Stimulated activated CD8-positive, alpha-beta memory T cell treated with anti-CD3 and anti-CD28 coated beads, Interleukin-4, amount 100 ng/mL, for 48 hours (primary cell): ENCODE measurements around the gene HNF4A.
"Not testable (repeated sequence)": the region's sequence is repeated elsewhere in the genome, so short reads cannot be mapped to it uniquely, and the experiment has no call there.

Source experiments
- DNase-seq: peaks from one replicate; pipeline ENCODE4 v3.0.0-alpha.2; 2020

HNF4A gene

DNA sequence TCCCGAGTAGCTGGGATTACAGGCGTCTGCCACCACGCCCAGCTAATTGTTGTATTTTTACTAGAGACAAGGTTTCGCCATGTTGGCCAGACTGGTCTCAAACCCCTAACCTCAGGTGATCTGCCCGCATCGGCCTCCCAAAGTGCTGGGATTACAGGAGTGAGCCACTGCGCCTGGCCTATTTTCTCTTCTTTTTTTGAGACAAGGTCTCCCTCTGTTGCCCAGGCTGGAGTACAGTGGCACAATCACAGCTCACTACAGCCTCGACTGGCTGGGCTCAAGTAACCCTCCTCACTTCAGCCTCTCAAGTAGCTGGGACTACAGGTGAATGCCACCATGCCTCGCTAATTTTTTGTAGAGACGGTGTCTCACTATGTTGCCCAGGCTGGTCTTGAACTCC is 9.6 kb upstream of the HNF4A start:
- DNase-seq: not testable (repeated sequence)

DNA sequence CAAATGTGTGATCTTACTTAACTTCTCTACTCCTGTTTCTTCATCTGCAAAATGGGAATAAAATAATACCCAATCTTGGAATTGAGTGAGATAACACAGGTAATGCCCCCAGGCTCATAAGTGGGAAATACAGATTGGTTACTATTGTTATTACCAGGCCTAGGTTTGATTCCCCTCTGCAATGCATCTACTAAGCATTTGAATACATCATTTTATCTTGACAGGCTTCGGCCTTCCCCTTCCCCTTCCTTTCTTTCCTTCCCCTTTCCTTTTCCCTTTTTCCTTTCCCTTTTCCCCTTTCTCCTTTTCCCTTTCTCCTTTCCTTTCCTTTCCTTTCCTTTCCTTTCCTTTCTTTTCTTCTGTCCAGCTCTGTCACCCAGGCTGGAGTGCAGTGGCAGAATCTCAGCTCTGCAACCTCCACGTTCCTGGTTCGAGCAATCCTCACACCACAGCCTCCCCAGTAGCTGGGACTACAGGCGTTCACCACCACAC is 7.3 kb upstream of the HNF4A start:
- no peak for DNase-seq

DNA sequence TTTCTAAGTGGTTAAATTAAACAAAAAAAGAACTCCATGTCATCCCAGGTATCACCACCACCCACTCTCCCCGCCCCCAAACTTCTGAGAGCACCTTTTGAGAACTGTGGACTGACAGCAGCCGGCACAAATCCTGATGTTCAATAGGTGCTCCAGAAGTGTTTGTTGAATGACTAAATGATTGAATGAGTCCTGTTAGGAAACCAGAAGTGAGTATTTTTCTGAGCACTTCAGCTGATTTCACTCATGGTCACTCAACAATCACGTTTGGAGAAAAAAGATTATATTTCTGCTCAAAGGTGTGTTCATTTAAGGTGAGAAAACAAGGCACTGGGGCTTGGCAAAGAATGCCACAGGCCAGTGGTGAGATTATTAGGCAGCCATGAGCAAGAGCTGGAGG is 6.2 kb upstream of the HNF4A start:
- no peak for DNase-seq

DNA sequence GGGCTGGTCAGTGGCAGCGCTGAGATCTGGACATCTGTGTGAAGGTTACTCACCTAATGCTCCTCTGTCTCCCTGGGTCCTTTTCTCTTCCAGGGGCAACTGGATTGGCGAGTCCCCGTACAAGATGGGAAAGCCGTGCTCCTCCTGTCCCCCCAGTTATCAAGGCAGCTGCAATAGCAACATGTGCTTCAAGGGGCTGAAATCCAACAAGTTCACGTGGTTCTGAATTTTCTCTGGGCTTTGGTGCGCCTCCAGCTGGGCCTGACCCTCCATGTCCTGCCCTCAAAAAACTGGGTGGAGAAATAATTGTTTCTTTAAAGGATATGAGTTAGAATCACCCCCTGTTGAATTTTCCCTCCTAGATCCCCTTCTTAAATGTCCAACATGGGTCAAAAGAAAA is 4.9 kb upstream of the HNF4A start:
- no peak for DNase-seq

DNA sequence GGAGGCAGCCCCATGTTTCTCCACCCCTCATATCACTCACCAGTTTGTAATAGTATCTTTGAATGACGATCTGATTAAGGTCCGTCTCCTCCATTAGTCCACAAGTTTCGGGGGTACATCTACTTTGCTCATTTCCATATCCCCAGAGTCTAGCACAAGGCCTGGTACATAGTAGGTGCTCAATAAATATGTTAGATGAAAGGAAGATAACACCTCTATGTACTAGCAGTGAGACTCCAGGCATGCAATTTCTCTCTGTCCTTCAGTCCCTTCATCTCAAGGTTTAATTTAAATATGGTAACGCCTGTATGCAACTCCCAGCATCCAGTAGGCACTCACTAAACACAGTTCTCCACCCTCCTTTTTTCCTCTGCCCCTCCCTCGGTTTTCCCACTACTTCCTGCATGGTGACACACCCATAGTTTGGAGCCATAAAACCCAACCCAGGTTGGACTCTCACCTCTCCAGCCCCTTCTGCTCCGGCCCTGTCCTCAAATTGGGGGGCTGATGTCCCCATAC is 461 bp upstream of the HNF4A start:
- DNase-seq: no peak

DNA sequence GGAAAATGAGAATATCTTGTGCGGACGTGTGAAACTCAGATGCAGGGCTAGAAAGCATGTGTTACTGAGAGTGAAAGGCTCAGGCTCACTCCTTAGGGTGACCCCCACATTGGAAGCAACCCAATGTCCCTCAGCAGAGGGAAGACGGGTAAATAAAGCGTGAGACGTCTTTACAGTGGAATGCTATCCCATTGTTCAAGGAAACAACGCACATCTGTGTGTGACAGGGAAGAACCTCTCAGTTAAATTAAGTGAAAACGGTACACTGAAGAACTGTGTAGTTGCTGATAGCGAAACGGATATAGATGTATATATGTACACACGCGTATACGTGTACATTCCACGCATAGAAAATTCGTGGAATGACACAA is 839 bp downstream of the HNF4A start:
- DNase-seq: no peak

DNA sequence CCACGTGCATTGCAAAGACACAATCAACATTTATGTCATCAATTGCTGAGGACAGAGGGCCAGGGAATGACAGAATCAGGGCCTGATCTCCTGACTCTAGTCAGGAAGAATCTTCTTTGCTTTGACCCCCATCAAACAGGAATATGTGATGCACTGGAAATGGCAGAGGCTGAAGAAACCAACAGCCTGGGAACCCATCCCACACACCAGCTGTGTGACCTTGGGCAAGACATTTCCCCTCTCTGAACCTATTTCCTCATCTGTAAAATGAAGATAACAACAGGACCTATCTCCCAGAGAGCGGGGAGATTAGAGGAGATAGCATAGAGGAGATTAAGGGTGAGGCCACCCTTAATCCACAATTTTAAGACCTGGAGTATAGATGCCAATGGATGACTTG is 1.5 kb downstream of the HNF4A start:
- no peak for DNase-seq

DNA sequence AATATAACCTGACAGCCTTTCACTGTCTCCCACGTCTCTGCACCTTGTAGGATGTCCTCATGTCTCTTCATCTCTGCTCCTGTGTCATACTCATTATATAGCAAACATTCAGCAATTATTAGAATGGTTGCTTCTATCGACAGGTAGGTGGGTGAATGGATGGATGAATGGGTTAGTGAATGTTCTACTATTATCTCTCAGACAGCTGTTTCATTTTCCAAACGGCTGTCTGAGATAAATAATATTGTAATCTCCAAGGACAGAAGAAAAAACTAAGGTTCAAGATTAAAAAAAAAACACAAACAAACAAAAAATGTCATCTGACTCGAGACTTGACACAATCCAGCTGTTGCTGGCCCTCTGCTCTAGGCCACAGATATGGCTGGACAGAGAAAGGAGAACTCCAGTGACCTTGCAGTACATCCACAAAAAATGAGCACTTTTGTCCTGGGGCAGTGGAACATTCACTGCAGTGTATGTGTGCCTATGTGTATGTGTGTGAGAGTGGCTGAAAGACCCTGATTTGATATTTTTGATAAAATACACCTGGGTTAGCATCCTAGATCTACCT is 2.1 kb downstream of the HNF4A start:
- DNase-seq: no peak

DNA sequence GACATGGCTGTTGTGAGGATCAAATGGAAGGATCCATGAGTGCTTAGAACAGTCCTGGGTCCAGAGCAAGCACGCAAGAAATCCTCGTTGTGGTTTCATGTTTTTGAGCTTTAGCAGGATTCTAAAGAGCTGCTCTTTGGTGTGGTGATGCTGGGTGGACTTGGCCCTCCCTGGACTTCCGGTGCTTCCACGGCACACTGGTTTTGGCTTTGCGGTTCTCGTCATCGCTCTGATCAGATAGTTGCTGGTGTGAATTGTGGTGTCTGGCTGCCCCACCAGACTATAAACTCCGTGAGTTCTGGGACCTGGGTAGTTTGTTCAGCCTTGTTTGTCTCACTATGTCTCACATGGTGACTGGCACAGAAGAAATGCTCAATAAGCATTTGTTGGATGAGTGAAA is 3.3 kb downstream of the HNF4A start:
- no peak for DNase-seq

DNA sequence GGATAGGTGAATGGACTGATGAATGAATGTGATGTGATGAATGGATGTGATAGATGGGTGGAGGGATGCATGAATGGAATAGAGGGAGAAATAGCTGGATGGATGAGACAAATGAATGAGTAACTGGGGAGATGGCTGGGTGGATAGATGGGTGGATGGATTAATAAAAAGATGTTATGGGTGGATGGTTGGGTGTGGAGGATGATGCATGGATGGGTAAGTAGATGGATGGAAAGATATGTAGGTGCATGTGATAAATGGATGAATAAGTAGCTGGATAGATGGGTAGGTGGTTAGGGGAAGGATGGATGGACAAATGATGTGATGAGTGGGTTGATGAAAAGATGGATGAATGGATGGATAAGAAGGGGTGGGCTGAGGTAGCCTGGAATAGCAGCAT is 4.7 kb downstream of the HNF4A start:
- no peak for DNase-seq

DNA sequence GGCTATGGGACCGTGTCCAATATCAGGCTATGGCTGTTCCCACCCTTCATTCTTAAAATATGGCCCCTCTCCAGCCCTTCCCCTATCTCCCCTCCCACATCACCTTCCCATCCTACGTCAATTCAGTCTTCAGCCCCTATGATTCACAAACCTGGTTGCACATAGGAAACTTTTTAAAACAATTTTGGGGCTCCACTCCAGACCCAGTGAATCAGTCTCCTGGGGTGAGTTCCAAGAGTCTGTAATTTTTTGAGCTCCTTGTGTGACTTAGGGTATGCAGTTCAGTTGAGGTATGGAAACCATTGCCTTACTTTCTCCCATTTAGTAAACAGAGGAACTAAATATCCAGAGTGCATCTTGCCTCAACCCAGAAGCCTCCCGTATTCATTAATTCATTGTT is 5.5 kb downstream of the HNF4A start:
- no peak for DNase-seq

DNA sequence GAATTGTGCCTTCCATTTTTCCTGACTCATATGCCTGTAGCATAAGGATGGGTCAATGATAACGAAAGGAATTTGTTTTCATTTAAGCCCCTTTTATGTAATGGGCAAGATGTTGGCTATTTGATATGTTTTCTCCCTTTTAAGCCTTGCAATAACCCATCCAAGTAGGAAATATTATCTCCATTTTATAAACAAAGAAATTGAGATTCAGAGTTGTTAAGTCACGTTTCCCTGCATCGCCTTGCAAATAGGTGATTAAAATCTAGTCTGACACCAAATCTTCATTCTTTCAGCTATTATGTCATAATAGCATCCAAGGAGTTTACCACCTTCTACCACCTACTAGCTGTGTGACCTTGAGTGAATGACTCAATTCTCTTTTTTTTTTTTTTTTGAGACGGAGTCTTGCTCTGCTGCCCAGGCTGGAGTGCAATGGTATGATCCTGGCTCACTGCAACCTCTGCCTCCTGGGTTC is 7.0 kb downstream of the HNF4A start:
- DNase-seq: no peak

DNA sequence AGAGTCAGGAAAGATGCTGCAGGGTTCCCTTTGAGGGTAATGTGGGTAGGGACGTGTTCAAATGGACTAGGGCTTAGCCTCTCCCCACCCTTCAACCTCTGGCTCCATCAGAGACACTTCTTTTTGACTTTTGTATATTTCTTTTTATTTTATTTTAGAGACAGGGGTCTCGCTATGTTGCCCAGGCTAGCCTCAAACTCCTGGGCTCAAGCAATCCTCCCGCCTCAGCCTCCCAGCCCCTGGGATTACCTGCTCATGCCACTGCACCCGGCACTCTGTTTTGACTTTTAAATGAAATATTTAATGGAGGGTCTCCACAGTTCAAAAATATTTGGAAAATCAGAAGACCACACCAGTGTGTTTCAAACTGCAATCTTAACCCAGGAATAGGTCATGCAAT is 8.6 kb downstream of the HNF4A start:
- no peak for DNase-seq

DNA sequence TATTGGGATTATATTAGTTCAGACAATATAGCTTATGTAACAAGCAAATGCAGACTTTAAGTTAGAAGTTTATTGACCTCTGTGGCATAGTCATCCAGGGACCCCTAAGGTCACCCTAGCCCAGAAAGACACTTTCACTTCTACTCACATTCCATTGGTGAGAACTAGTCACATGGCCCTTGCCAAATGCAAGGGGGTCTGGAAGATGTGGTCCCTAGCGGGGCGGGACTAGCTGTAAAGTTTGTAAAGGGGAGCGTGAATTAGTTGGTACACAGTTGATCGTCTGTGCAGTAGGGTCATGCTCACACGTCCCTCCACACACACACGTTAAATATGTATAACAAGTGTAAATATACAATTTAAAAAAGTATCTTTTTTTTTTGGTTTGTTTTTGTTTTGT is 9.3 kb downstream of the HNF4A start:
- no peak for DNase-seq

DNA sequence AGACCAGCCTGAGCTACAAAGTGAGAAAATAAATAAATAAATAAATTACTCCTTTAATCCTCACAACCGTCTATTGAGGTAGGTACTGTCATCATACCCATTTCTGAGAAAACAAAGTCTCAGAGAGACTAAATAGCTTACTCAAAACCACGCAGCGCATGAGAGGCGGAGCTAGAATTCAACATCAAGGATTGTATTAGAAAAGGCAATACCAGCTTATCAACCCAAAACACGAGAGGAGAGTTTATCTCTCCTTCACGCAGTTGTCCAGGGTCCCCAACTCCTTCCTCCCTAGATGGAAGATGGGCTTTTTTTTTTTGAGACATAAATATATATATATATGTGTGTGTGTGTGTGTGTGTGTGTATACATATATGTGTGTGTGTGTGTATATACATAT is 12.2 kb downstream of the HNF4A start:
- DNase-seq: no peak

DNA sequence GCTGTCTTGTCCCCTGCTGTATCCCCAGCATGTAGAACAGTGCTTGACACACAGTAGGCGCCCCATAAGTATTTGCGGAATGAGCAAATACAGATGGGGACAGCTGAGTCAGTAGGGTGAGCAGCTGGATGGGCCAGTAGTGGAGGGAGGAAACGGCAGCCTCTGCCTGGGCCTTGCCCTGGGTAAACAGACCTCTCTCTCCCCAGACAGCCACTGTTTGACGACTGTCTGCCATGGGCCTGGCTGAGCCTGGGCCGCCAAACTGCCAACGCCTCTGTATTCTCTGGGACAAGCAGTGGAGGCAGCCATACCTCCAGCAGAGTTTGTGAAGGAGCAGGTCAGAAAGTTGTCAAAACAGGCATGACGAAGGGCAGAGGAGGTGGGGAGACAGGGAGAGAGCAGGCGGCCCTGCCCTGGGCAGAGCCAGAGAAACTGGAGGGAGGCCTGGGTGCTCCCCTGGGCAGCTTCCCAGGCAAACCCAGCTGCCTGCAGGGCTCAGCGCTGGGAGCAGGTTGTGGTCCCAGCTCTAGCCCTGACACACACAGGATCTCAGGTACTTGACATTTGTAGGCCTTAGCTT is 15.2 kb downstream of the HNF4A start:
- DNase-seq: no peak

DNA sequence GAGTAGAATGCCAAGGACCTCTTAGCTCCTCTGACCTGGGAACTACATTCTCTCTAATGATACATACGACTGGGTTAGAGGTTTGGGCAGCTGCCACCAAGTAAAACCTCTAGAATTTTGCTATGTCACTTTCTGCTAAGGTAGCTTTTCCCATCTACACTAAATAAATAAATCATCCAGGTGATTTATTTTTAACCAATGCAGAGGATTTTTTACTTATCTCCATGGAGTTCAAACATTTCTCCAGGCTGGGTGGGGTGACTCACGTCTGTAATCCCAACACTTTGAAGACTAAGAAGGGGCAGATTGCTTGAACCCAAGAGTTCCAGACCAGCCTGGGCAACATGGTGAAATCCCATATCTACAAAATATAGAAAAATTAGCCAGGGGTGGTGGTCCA is 27.1 kb downstream of the HNF4A start:
- DNase-seq: no peak

DNA sequence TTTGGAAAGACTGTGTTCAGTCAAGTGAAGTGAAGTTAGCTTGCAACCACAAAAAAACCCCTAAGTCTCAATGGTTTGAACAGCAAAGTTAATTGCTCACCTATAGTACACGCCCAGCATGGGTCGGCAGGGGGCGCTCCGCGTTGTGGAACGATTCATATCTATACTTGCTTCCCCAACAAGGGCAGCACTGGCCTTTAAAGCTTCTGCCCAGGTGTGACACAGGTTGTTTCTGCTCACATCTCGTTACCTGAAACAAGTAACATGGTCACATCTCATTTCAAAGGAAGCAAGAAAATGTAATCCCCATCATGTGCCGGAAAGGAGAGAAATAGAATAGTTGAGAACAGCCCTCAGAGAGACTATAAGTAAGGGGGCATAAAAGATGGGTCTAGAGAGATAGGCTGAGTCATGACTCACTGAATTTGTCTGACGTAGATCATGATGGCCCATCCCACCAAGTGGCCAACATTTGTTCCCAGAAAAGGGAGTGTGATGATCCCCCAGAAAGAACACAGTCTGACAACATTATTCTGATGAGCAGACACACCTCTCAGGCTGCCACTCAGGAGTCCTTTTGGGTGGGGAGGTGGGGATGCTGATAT is 29.0 kb downstream of the HNF4A start:
- peak; percentile 95 for DNase-seq

DNA sequence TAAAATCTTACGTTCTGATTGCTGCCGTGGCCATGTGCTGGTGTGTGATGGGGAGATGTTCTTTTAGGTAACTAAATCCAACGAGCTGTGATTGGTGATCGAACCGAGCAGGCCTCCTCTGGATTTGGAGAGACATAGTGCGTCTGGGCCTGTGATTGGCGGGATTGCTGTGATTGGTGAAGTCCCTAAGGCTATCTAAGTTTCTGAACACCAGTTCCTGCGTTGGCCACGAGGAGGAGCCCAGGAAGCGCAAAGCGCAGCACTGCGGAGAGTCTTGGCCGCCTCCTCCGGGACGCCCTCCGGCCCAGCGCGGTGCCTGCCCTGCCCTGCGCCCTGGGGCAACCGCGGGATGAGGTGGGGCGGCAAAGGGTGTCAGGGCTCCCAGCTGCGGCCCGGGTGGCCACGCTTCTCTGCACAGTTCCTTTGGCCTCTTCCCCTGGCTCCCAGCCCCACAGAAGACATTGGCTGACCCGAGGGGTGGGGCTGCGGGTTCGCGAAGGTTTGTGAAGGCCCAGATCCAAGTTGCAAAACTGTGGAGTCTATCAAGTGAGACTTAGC is 33.0 kb downstream of the HNF4A start:
- DNase-seq: peak; percentile 84

DNA sequence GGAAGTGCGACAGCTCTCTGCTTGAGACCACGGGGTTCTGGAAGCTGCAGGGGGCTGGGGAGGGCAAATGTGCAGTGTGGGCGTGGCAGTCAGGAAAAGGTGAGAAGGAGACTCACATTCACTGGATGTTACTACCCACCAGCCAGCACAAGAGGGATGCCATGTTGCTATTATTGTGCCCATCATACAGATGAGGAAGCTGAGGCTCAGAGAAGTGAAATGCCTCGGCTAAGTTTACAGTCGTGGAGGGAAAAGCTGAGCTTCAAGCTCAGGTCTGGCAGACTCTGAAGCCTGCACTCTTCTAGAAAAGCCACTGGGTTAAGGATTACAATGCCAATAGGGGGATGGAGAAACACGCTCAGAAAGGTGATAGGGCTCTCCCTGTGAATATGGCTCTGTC is 34.4 kb downstream of the HNF4A start:
- DNase-seq: no peak

DNA sequence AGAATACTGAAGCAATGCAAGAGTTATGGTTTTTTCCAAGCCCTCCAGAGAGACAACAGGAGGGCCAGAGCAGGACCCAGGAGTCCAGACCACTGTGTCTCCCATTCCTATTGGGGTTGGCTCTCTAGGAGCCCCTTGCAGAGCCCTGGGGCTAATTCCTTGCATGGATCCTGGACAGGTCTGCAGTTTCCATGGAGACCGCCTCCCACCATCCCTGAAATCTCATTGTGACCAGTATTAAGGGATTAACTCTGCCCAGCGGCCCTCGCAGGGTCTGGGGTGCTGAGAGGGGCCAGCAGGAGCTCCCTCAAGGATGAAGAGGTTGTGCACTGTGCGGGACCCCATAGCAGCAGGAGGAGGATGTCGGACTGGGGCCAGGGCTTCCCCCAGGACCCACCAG is 34.8 kb downstream of the HNF4A start:
- DNase-seq: no peak

DNA sequence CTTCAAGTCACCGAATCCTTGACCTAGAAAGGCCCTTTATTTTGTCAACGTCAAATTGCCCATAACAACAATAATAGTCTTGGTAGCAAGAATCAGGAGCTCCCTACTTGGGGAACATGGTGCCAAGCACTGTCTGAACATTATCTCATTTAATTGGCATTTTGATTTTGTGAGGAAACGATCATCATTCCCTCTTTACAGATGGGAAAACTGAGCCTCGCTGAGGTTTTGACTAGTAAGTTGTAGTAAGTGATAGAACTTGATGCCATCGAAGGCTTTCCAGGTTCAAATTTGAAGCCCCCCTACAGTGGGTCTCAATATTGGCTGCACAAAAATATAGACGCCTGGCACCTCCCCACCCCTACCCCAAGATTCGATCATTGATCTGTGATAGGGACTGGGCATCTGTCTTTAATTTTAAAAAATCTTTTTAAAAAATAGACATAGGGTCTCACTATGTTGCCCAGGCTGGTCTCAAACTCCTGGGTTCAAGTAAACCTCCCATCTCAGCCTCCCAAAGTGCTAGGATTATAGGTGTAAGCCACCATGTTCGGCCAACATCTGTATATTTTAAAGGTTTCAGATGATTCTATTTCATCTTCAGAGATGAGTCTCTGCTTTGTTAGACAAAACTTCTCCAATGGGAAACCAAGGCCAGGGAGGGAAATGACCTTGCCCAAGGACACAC is 36.7 kb downstream of the HNF4A start:
- no peak for DNase-seq

DNA sequence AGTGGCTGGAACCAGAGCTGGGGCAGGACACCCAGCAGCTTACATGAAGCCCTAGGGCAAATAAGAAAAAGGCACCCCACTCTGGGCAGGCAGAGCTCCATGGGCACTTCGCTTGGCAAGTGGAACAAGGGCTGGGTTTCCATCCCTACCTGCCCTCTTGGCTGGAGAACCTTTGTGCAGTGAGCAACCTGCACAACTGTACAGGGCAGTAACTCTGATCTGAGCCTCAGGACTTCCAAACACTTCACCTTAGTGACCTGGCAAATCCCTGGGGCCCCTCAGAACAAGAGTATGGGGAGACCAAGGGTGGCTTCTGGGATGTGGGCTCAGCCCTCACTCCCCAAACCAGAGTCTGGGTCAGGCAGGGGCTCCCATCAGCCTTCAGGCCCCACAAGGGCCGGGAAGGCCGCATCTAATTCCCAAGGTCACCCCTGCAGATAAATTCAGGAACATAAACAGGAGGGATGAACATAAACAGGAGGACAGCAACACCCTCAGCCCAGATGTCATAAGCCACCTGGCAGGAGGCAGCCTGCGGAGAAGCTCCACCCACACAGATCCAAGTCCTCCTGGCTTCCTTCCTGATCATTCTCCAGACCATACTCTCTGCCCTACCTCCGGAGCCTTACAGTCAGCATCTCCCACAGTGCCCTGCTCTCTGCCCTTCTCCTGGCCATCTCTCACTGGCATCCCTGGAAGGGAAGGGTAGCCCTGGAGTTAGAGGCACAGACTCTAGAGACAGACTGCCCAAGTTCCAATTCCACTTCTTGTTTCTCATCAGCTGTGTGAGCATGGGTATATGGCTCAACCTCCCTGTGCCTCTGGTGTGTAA is 37.5 kb downstream of the HNF4A start:
- DNase-seq: no peak
